HG03103 (cell line): ENCODE results near the gene CIDEC.
"Not testable (repeated sequence)": the region's sequence is repeated elsewhere in the genome, so short reads cannot be mapped to it uniquely, and the experiment has no call there.

Experiments used
- ATAC-seq: cut with Tn5 transposase; IDR thresholded peaks from one replicate; pipeline ENCODE4 v1.9.1; 2021; ENCODE audit warnings: low read depth; ENCODE audit not compliant: unreplicated experiment

Gene CIDEC

DNA sequence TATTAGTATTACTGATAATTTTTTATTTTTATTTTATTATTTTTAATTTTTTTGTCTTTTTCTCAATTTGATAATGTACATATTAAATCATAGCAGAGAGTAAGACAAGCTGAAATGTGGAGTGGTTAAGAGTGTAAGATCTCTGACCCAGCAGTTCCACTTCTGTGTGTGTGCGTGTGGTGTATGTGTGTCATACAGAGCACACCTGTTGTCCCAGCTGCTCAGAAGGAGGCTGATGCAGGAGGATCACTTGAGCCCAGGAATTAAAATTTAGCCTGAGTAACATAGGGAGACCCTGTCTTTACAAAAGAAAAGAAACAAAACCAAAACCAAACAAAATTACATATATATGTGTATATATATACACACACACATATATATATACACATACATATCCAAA is 1.4 kb upstream of the CIDEC start:
- no peak for ATAC-seq

- no peak for ATAC-seq
Observed at GRCh38 chr3:9878700-9879099, 1.4 kb downstream of the CIDEC start.

DNA sequence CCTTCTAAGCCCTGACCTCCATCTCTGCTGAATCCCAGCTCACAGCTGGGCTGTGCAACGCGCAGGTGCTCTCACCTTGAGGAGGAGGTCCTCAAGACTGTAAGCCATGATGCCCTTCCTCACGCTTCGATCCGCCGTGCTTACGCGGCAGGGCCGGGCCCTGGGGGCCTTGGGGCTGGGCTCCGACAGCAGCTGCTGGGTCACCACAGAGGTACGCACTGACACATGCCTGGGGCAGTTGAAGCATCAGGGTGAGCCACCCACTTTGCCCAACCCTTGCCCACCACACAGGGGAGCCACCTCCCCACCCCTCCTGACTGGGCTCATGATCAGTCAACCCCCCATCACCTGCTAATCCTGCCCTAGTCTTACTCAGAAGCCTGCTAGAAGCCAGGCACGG is 3.1 kb downstream of the CIDEC start:
- no peak for ATAC-seq

DNA sequence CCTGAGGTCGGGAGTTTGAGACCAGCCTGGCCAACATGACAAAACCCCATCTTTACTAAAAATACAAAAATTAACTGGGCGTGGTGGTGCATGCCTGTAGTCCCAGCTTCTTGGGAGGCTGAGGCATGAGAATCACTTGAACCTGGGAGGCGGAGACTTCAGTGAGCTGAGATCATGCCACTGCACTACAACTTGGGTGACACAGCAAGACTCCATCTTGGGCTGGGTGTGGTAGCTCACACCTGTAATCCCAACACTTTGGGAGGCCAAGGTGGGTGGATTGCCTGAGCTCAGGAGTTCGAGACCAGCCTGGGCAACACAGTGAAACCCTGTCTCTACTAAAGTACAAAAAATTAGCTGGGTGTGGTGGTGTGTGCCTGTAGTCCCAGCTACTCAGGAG is 3.8 kb downstream of the CIDEC start:
- ATAC-seq = not testable (repeated sequence)

DNA sequence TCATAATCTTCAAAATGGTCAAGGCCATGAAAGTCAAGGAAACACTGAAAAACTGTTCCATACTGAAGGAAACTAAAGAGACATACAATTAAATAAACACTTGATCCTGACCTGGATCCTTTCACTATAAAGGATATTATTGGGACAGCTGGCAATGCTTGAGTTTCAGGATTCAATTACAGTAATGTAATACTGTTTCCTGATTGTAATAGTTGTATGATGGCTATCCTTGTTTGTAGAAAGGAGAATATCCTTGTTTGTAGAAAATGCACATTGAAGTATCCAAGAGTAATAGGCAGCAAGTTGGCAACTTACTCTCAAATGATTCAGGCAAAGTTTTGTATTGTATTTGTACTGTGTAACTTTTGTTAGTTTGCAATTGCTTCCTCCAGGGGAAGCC is 4.6 kb downstream of the CIDEC start:
- no peak for ATAC-seq

- ATAC-seq = not testable (repeated sequence)
Observed at GRCh38 chr3:9872067-9872466, 8.0 kb downstream of the CIDEC start.

- no peak for ATAC-seq
Observed at GRCh38 chr3:9870978-9871377, 9.1 kb downstream of the CIDEC start.

DNA sequence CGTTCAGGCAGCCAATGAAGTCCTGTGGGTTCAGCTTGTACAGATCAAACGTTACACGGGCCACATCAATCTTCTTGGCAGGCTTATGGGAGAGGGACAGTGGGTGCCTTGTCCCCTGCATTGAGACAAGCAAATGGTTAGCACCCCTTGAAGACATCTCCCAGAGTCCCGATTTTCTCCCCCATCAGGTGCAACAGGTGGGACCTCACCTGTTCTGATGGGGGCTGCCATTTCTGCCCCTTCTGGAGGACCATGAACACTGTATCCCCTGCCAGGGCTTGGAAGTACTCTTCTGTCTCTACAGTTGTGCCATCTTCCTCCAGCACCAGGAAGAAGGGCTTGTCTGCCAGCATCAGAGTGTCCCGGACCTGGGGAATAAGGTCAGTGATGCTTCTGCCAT is 10.1 kb downstream of the CIDEC start:
- ATAC-seq = no peak

GRCh38 chr3:9867106-9867505 is 12.9 kb downstream of the CIDEC start:
- ATAC-seq = no peak

DNA sequence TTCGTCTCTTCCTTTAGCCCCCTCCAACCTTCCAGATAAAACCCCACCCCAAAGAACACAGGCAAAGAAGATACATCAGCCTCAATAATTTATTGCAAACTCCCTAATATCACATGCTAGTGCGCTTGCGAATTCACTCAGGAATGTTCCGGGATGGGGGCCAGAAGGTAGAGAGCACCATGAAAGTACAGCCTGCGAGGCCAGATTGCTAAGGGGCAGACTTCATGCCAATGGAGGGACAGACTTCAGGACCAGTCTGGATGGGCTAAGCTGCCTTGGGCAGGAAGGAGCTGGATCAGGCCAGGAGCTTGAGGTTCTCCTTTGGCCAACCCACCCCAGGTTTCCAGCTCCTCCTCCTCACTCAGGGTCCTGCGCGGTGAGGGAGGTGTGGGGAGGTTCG is 13.4 kb downstream of the CIDEC start:
- ATAC-seq = no peak

DNA sequence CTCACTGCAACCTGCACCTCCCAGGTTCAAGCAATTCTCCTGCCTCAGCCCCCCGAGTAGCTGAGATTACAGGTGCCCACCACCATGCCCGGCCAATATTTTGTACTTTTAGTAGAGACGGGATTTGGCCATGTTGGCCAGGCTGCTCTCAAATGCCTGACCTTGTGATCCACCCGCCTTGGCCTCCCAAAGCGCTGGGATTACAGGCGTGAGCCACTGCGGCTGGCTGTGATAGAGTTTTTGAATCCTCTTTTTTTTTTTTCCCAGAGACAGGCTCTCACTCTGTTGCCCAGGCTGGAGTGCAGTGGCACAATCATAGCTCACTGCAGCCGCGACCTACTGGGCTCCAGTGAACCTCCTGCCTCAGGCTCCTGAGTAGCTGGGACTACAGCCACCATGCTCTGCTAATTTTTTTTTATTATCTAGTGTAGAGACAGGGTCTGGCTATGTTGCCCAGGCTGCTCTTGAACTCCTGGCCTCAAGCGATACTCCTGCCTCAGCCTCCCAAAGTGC is 14.9 kb downstream of the CIDEC start:
- not testable (repeated sequence) for ATAC-seq

DNA sequence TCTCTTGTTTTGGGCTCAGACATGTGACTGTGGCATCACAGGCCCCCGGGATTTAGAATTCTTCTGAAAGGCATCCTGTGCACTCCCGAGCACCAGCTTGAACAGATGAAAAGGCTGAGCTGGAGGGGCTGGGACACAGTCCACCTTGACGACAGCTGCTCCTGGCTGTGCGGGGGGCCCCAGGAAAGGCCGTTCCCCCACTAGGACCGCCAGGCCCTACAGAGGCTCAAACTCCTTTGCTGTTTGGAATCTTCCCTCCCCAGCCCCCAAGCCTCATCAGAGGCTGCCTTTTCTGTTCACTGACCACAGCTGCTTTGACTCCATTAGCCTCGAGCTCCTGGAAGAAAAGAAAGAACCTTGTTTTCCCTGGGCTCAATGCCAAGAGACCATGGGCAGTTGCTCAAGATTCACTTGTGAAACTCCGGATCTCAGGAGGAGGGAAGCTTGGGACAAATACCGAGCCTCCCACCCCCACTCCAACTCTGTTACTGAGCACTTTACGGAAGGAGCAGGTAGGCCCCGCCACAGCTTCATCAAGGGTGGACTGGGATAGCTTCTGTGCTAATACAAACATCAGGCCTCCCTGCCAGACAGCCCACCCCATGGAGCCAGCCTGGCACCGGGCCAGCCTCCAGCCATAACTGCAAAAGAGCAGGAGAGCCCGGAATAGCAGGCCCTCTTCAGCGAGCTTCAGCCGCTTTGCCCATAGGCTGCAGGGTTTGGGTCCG is 15.7 kb downstream of the CIDEC start:
- no peak for ATAC-seq

GRCh38 chr3:9863058-9863772 is 16.8 kb downstream of the CIDEC start:
- no peak for ATAC-seq

DNA sequence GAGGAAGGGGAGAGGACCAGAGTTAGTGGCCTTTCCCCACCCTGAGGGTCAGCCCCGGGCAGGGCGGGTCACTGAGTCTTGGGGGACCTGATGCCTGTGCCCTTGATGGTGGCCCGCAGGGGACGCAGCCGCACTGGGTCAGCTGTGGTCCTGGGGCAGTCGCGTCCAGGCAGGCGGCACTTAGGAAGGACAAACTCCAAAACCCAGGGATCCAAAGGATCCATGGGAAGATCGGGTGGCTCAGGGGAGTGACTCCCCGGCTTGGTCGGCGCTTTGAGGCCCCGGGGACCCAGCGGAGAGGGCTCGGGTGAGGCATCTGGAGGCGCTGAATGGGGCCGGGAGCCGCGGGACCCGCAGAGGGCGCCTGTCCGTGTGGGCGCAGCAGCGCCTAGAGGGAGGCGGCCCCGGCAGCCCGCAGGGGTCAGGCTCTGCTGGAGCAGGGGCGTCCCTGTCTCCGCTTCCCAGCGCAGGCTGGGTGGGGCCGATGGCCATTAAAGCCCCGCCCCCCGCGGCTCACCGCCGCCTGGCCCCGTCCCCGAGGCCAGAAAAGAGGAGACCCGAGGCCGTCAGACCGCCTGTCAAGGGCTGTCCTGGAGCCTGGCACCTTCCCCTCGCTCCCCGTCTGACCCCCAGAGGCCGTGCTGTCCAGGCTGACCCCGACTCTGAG is 17.5 kb downstream of the CIDEC start:
- ATAC-seq = no peak

DNA sequence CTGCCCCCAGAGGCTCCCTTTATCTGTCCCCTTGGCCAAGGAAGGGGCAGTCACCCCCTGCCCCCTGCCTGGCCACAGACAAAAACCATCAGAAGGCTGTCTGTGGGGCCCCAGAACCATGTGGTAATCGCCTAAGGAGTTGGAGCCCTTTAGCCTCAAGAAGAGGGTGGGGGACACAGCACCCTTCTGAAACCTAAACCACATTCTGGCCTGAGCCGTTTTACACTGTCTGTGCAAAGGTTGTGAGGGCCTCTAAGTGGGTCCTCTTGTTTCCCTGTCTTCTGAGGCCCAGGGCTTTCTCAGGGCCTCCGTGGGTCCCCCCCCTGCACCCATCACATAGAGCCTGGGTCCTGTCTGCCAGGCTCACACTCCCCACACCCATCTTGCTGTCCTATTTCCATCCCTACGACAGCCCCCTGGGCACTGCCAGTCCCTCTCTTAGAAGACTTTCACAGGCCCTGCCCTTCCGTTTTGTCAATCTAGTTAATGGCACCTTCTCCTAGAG is 18.4 kb downstream of the CIDEC start:
- ATAC-seq = no peak

GRCh38 chr3:9861201-9861600 is 18.9 kb downstream of the CIDEC start:
- ATAC-seq = no peak

DNA sequence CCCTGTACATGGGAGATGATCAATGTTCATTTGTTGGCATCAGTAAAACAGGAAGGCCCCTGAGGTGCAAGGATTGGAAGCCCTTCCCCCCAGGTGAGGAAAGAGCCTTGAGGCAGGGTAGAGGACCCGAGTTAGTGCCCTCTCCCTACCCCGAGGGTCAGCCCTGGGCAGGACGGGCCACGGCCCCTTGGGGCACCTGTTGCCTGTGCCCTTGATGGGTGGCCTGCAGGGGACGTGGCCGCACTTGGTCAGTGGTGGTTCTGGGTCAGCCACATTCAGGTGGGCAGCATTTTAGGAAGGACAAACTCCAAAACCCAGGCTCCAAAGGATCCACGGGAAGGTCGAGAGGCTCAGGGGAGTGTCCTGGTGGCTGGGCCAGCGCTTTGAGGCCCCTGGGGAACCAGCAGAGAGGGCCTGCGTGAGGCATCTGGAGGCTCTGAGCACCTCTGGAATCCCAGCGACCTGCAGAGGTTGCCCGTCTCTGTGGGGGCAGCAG is 20.5 kb downstream of the CIDEC start:
- ATAC-seq = no peak

DNA sequence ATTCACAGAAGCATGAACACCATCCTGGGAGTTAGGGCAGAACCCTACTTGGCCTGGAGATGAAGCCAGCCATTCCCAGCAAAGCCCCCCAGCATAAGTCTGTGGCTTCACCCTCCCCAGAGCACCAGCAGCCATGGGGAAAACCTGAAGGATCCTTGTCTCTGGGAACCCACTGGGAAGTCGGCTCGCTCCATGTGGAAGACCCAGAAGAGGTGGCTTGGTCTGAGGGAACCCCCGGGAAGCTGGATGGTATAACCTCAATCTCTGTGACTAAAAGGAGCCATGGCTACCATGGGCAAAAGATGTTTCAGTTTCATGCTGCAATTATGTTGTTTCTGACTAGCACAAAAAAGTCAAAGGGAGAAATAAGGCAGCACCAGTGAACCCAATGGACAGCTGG is 24.5 kb downstream of the CIDEC start:
- ATAC-seq = no peak

DNA sequence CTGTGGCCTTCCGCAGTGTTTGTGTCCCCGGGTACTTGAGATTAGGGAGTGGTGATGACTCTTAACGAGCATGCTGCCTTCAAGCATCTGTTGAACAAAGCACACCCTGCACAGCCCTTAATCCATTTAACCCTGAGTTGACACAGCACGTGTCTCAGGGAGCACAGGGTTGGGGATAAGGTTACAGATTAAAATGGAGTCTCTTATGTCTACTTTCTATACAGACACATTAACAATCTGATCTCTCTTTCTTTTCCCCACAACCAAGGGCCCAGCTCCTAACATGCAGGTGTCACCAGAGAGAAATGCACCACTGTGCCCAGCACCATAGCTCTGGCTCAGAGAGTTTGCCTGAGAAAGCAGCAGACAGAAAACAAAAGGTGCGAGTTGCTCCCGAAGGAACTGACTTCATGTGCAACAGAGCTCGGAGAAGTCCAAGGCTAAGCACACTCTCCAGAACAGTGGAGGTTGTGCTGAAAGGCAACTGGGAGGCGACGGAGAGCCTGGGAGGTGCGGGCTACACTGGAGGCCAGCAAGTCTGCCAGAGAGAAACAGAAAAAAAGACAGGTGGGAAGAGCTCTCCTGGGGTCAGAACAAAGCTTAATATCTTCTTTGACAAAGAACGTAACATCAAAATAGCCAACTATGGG is 25.6 kb downstream of the CIDEC start:
- not testable (repeated sequence) for ATAC-seq

DNA sequence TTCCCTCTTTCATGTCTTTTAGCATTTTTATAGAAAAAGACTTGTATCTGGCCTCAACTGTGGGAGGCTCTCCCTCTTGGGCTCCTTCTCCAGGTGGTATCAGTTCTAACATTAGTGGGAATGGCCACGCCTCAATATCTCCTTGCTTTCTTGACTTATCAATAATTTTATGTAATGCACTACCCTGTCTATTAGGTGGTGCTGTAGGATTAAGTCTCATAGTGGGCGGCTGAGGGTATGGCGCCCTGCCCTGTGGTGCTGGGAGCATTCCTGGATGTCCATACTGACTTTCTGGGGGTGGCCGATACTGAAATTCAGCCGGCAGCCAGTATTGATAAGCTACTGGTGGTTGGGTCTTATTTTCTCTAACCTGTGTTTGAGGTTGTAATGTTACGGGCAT is 27.5 kb downstream of the CIDEC start:
- ATAC-seq = no peak

DNA sequence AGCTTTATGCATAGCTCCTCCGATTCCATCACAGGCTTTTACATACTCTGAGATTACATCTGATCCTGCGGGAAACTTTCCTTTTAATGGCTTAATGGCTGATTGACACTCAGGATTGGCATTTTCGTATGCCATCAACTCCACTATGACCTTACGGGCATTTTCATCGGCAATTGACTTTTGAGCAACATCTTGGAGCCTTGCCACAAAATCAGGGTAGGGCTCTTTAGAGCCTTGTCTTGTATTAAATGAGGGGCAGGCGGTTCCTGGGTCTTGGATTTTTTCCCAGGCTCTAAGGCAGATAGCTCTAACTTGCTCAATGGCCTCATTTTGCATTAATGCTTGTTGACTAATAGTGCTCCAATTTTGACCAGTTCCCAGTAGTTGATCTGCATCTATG is 28.1 kb downstream of the CIDEC start:
- ATAC-seq = not testable (repeated sequence)
